ENCODE measurements around the gene PAX8. TPM values are rescaled to one million over a fixed set of nuclear protein-coding genes. Genes with fewer than 3 reads are reported as not detected.

PAX8 gene
- total RNA-seq, 1 experiment from 2014 or later = 3.1 TPM

GRCh38 chr2:113176696-113177355 lies 101.9 kb downstream of the PAX8 start:
- DNase-seq (ENCODE audit: low spot score) = no peak
- BruUV-seq (replicated peaks) = no TSS peak
- Histone ChIP-seq H3K27ac (ENCODE audit: low read depth, low read length, poor library complexity, severe bottlenecking) (no peak overlapping the region), H3K9me3 (ENCODE audit: low read depth, low read length, poor library complexity, severe bottlenecking) (no peaks in the 10 kb centered on the region), H3K4me1 (ENCODE audit: insufficient read depth, low read length, poor library complexity, severe bottlenecking) (no peaks in the 10 kb centered on the region), H3K36me3 (ENCODE audit: insufficient read depth, low read length, poor library complexity, severe bottlenecking) (no peaks in the 10 kb centered on the region), H3K4me3 (ENCODE audit: low read depth, low read length, poor library complexity, severe bottlenecking) (no peak overlapping the region), H3K27me3 (replicated peaks; ENCODE audit: insufficient read depth, low read depth, low read length, poor library complexity) (no peaks in the 10 kb centered on the region)
- POLR2A ChIA-PET (ENCODE audit: low non-redundant PET) = no interaction called here
- intact Hi-C loops (cut with micrococcal nuclease; ENCODE audit: unreplicated experiment) = no loop called here
- CTCF ChIA-PET = no interaction called here
- TF ChIP-seq, protein P1, sequence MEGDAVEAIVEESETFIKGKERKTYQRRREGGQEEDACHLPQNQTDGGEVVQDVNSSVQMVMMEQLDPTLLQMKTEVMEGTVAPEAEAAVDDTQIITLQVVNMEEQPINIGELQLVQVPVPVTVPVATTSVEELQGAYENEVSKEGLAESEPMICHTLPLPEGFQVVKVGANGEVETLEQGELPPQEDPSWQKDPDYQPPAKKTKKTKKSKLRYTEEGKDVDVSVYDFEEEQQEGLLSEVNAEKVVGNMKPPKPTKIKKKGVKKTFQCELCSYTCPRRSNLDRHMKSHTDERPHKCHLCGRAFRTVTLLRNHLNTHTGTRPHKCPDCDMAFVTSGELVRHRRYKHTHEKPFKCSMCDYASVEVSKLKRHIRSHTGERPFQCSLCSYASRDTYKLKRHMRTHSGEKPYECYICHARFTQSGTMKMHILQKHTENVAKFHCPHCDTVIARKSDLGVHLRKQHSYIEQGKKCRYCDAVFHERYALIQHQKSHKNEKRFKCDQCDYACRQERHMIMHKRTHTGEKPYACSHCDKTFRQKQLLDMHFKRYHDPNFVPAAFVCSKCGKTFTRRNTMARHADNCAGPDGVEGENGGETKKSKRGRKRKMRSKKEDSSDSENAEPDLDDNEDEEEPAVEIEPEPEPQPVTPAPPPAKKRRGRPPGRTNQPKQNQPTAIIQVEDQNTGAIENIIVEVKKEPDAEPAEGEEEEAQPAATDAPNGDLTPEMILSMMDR (conservative IDR thresholded peaks at IDR 0.05; ENCODE audit: low read depth, low read length) = no peak
- TF ChIP-seq EZH2 (IDR thresholded peaks at IDR 0.05; ENCODE audit: borderline replicate concordance, low read depth, low read length, poor library complexity, severe bottlenecking) = no peak

DNA sequence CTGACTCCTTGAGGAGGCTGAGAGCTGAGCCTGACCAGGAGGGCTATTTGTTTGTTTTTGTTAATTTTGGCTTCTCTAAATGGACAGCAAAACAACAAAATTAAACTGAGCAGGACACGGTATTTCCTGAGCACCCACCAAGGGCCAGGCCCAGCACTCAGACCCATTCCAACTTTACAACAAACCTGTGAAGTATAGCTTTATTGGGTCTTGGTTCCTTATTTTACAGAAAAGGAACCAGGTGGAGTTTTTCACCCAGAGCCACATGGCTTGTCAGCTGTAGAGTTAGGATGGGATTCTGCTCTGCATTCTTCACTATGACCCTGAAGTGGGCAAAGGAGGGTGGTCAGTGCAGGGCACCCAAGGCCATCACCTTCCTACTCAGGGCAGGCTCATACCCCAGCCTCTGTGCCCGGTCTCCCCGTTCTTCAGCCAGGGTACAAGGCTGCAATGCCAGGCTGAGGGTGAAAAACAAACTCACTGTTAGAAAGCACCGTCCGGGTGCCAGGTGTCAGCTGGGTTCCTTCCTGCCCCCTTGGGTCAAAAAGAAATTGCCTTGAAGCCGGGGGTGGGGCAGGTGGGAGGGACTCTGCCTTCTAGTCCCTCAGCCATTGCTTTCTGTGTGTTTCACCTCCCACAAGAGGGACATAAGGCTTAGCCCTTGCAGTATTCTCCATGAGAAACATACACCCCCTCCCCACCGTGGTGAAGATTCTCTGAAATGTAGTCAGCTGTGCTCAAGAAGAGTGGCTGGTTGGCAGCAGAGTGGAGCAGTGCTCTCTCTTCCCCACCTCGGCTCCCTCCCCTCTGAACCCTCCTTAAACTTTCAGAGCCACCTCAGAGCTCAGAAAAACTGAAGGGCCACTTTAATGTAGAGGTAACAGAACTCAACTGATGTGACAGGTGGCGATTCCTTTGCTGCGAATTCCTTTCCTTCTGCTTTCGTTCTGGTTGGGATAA lies 102.7 kb downstream of the PAX8 start:
- CTCF ChIA-PET = no interaction called here
- no peak overlapping the region for H3K27ac ChIP-seq (ENCODE audit: low read depth, low read length, poor library complexity, severe bottlenecking)
- POLR2A ChIA-PET (ENCODE audit: low non-redundant PET) = interaction anchor here (0.6 kb wide), 1 partner anchor 96 kb away, joined by 3 read pairs; no protein-coding TSS in a partner anchor
- no peak overlapping the region for H3K4me3 ChIP-seq (ENCODE audit: low read depth, low read length, poor library complexity, severe bottlenecking)
- H3K9me3 ChIP-seq (ENCODE audit: low read depth, low read length, poor library complexity, severe bottlenecking) = no peaks in the 10 kb centered on the region
- no TSS peak for BruUV-seq (replicated peaks)
- TF ChIP-seq, protein P1 (conservative IDR thresholded peaks at IDR 0.05; ENCODE audit: low read depth, low read length) = no peak
- no peak for TF ChIP-seq EZH2 (IDR thresholded peaks at IDR 0.05; ENCODE audit: borderline replicate concordance, low read depth, low read length, poor library complexity, severe bottlenecking)
- H3K36me3 ChIP-seq (ENCODE audit: insufficient read depth, low read length, poor library complexity, severe bottlenecking) = no peaks in the 10 kb centered on the region
- no peaks in the 10 kb centered on the region for H3K27me3 ChIP-seq (replicated peaks; ENCODE audit: insufficient read depth, low read depth, low read length, poor library complexity)
- no peaks in the 10 kb centered on the region for H3K4me1 ChIP-seq (ENCODE audit: insufficient read depth, low read length, poor library complexity, severe bottlenecking)
- DNase-seq (ENCODE audit: low spot score) = no peak
- intact Hi-C loops (cut with micrococcal nuclease; ENCODE audit: unreplicated experiment) = no loop called here

DNA sequence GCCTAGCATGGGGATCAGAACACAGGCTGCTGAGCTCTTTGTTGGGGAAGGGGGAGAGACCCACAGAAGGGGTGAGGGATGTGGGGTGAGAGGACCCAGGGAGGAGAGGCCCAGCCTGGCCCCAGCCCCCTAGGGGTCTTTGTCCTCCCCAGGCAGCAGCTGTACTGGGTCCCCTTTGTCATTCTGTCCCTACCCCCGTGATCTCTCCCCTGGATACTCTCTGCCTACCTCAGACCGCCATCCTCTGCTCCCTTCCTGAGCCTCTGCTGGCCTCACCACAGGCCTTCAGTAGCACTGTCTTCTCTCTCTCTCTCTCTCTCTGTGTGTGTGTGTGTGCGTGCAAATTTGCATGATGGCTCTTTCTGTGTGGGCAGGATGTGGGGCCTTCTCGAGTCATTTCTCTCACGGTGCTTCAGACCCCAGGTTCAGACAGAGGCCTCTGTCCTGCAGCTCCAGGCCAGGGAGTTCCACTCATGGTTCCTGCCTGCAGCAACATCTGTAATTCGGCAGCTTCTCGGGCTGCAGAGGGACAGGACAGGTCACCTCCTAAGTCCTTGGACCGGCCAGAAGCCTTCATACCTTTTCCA lies 103.6 kb downstream of the PAX8 start:
- no peak overlapping the region for H3K4me3 ChIP-seq (ENCODE audit: low read depth, low read length, poor library complexity, severe bottlenecking)
- H3K27me3 ChIP-seq (replicated peaks; ENCODE audit: insufficient read depth, low read depth, low read length, poor library complexity) = no peaks in the 10 kb centered on the region
- no peak overlapping the region for H3K27ac ChIP-seq (ENCODE audit: low read depth, low read length, poor library complexity, severe bottlenecking)
- H3K36me3 ChIP-seq (ENCODE audit: insufficient read depth, low read length, poor library complexity, severe bottlenecking) = no peaks in the 10 kb centered on the region
- TF ChIP-seq, protein P1 (conservative IDR thresholded peaks at IDR 0.05; ENCODE audit: low read depth, low read length) = no peak
- no peak for TF ChIP-seq EZH2 (IDR thresholded peaks at IDR 0.05; ENCODE audit: borderline replicate concordance, low read depth, low read length, poor library complexity, severe bottlenecking)
- no peak for DNase-seq (ENCODE audit: low spot score)
- ChIA-PET CTCF (interaction anchor here (0.6 kb wide), 1 partner anchor 23 kb away, joined by 3 read pairs; no protein-coding TSS in a partner anchor), POLR2A (ENCODE audit: low non-redundant PET) (interaction anchor here (0.6 kb wide), 1 partner anchor 96 kb away, joined by 3 read pairs; no protein-coding TSS in a partner anchor)
- no peaks in the 10 kb centered on the region for H3K4me1 ChIP-seq (ENCODE audit: insufficient read depth, low read length, poor library complexity, severe bottlenecking)
- no TSS peak for BruUV-seq (replicated peaks)
- no peaks in the 10 kb centered on the region for H3K9me3 ChIP-seq (ENCODE audit: low read depth, low read length, poor library complexity, severe bottlenecking)
- intact Hi-C loops (cut with micrococcal nuclease; ENCODE audit: unreplicated experiment) = no loop called here
